Skeletal muscle tissue (tissue), 4 donors: ENCODE results near the gene TMA7. TPM values are rescaled to one million over a fixed set of nuclear protein-coding genes. Genes with fewer than 3 reads are reported as not detected.

Experiments used
- H3K27ac ChIP-seq: one replicate; pipeline ENCODE4 v1.7.0; 2013; ENCODE audit warnings: mild to moderate bottlenecking, low read depth, low read length, inconsistent platforms
- H3K27me3 ChIP-seq, 3 donors: one replicate each; pipeline ENCODE4 v1.7.0; 2013; ENCODE audit warnings: low read length in 3 of 3; ENCODE audit not compliant: control insufficient read depth in 3 of 3, insufficient read depth in 3 of 3
- H3K36me3 ChIP-seq, 3 donors: one replicate each; pipeline ENCODE4 v1.7.0; 2013; ENCODE audit warnings: low read length in 3 of 3; ENCODE audit not compliant: control insufficient read depth in 3 of 3, insufficient read depth in 3 of 3
- H3K4me1 ChIP-seq, 3 donors: one replicate each; pipeline ENCODE4 v1.7.0; 2013; ENCODE audit warnings: low read length in 3 of 3, mild to moderate bottlenecking in 3 of 3; ENCODE audit not compliant: control insufficient read depth in 3 of 3, insufficient read depth in 3 of 3
- H3K4me3 ChIP-seq, 3 donors: one replicate each; pipeline ENCODE4 v1.7.0; 2013; ENCODE audit warnings: low read length in 3 of 3
- H3K9ac ChIP-seq, 3 donors: one replicate each; pipeline ENCODE4 v1.7.0; 2013; ENCODE audit warnings: low read length in 3 of 3, mild to moderate bottlenecking in 3 of 3, moderate library complexity in 2 of 3, low read depth in 1 of 3
- H3K9me3 ChIP-seq, 3 donors: one replicate each; pipeline ENCODE4 v1.7.0; 2013; ENCODE audit warnings: low read length in 3 of 3; ENCODE audit not compliant: control insufficient read depth in 3 of 3
- total RNA-seq: library from RNA; depleted of rRNA; stranded (reverse); fragments of >200 nt; gene quantifications from one replicate; pipeline ENCODE4 v1.2.3, GENCODE V29; 2014
- donor health status: Osteomylitis.

The TMA7 gene
- total RNA-seq, 1 donor from 2014 or later = 157 TPM

DNA sequence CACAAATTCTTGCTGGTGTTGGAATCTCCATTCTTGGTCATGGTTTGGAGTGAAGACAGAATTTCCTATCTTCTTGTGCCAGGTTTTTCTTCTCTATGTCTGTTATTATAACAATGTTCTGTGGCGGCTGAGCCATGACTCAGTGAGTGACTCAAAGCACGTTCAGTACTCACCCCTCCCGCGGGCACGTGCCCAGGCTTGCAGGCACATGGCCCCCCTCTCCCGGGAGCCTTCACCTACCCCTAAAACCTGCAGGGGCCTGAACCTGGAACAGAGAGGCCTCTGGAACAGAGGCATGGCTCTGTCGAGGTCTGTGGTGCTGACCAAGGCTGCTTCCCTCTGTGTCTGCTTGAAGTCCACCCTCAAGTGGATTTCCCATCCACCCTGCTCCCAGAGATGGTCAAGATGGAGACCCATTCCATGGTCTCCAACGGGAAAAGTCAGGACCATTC is 37.8 kb upstream of the TMA7 start:
- Histone ChIP-seq H3K4me1 (peaks cover 0 to 6% (median 3%) of the 10 kb centered on the region in 3 donors), H3K36me3 (peaks cover 0 to 5% (median 0%) of the 10 kb centered on the region in 3 donors), H3K9me3 (no peaks in the 10 kb centered on the region), H3K4me3 (no peak overlapping the region), H3K27ac (peak overlapping the region; percentile 30), H3K9ac (no peak overlapping the region), H3K27me3 (peaks cover 0 to 8% (median 0%) of the 10 kb centered on the region in 3 donors)

DNA sequence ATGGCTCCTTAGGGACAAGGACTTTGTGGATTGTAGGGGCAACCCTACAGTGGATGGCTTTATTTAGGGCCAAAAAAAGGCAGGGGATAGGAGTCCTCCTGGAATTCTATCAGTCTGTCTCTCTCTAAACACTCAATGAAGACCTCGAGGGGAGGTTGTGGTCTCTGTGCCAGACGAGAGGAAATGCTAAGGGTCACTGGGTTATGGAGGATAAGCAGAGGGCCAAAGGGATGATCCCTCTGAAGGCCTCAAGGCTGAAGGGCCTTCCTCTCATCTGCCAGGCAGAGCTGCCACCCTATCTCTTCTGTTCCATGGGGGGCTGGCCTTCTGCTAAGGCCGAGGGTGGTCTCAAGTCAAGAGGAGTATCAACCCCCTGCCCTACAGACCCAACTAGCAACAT is 37.1 kb upstream of the TMA7 start:
- H3K9ac ChIP-seq = no peak overlapping the region
- H3K27me3 ChIP-seq = peaks cover 0 to 8% (median 0%) of the 10 kb centered on the region in 3 donors
- H3K27ac ChIP-seq = peak overlapping the region; percentile 30
- peaks cover 0 to 5% (median 0%) of the 10 kb centered on the region in 3 donors for H3K36me3 ChIP-seq
- H3K4me1 ChIP-seq = peaks cover 0 to 6% (median 3%) of the 10 kb centered on the region in 3 donors
- no peak overlapping the region for H3K4me3 ChIP-seq
- no peaks in the 10 kb centered on the region for H3K9me3 ChIP-seq

GRCh38 chr3:48403533-48404439 is 36.3 kb upstream of the TMA7 start:
- Histone ChIP-seq H3K36me3 (peaks cover 0 to 5% (median under 1%) of the 10 kb centered on the region in 3 donors), H3K4me3 (no peak overlapping the region), H3K27ac (no peak overlapping the region), H3K9me3 (no peaks in the 10 kb centered on the region), H3K27me3 (peaks cover 0 to 3% (median 0%) of the 10 kb centered on the region in 3 donors), H3K9ac (no peak overlapping the region), H3K4me1 (peaks cover 0 to 6% (median 3%) of the 10 kb centered on the region in 3 donors)

DNA sequence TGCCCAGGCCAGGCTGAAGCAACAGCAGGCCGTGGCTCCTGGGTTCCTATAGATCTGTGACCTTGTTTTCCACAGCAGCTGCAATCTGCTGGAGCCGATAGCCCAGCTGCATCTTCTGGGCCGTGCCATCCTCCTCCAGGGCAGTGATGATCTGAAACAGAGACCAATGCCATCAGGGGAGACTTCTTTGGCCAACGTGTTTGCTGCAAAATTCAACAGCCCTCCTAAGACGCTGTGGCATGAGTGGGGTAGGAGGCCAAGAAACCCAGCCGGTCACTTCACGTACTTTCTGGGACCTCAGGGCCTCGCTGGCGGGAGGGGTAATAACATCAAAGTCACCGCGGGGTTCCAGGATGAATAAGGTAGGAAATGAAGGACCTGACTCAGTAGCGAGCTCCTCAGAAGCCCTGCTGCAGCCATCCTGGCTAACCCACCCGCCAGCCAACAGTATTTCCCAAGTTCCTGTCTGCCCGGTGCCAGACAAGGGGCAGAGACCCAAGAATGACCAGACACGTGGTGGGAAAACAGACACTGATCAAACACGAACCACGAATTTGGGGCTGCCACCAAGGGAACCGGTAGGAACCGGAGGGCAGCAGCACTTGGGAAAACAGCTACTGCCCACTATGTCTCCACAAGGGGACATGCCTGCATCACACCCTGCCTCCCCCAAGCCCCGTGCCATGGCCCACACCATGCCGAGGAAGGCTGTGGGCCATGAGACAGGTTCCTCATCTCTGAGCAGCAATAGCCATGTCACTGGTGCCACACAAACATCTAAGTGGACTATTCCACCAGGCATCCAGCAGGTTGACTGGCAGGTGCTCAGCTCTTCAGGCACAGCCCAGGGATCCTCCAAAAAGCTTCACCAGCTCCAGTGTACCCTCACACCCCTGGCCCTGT is 35.4 kb upstream of the TMA7 start:
- H3K9ac ChIP-seq = no peak overlapping the region
- no peak overlapping the region for H3K27ac ChIP-seq
- peaks cover 0 to 8% (median 5%) of the 10 kb centered on the region in 3 donors for H3K36me3 ChIP-seq
- no peaks in the 10 kb centered on the region for H3K9me3 ChIP-seq
- H3K27me3 ChIP-seq = peaks cover 0 to 1% (median 0%) of the 10 kb centered on the region in 3 donors
- no peak overlapping the region for H3K4me3 ChIP-seq
- H3K4me1 ChIP-seq = peaks cover 0 to 6% (median 3%) of the 10 kb centered on the region in 3 donors

DNA sequence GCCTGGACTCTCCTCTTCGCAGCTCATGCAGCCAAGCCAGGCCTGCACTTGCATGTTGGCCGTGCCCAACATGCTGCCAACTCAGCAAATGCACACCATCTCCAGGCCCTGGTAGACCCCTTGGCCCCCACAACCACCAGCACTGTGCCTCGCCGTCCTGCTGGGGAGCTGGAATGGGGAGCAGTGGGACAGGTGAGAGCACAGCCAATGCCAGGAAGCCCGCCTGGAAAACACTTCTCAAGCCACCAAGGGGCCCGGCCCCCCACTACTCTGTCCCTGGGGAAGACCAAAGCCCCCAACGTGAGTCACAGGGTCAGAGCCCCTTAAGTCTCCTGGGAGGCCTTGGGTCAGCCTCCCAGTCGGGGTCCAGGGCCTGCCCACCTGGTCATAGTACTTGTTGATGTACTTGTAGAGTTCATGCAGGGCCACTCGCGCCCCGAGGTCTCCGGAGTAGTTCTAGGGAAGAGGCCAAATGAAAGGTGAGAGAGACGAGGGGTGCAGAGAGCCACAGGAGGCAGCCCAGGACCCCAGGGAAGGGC is 34.6 kb upstream of the TMA7 start:
- Histone ChIP-seq H3K4me3 (no peak overlapping the region), H3K9ac (no peak overlapping the region), H3K27me3 (no peaks in the 10 kb centered on the region), H3K27ac (no peak overlapping the region), H3K9me3 (no peaks in the 10 kb centered on the region), H3K4me1 (peaks cover 0 to 6% (median 3%) of the 10 kb centered on the region in 3 donors), H3K36me3 (peaks cover 0 to 9% (median 5%) of the 10 kb centered on the region in 3 donors)

DNA sequence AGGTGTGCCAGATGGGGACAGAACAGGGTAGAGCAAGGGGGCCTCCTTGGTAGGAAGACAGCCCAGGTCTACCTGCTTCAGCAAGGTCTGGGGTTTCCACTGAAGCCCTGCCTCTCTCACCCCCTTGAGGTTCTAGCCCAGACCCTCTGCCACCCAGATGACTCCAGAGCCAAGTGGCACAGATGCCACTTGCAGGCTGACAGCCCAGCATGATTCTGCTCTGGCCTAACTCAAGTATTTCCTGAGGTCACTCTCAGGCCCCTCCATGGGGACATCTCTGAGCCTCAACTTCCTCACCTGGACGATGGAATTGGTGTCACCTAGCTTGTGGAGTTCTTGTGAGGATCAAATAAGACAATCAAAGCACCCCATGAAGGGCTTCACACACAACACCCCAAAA is 34.1 kb upstream of the TMA7 start:
- no peaks in the 10 kb centered on the region for H3K27me3 ChIP-seq
- H3K9me3 ChIP-seq = no peaks in the 10 kb centered on the region
- H3K9ac ChIP-seq = no peak overlapping the region
- peaks cover 0 to 9% (median 5%) of the 10 kb centered on the region in 3 donors for H3K36me3 ChIP-seq
- H3K4me3 ChIP-seq = no peak overlapping the region
- H3K4me1 ChIP-seq = peaks cover 0 to 6% (median 3%) of the 10 kb centered on the region in 3 donors
- H3K27ac ChIP-seq = no peak overlapping the region

- Histone ChIP-seq H3K36me3 (peaks cover 0 to 12% (median 5%) of the 10 kb centered on the region in 3 donors), H3K9me3 (no peaks in the 10 kb centered on the region), H3K27me3 (no peaks in the 10 kb centered on the region), H3K4me3 (no peak overlapping the region), H3K4me1 (peaks cover 0 to 6% (median 3%) of the 10 kb centered on the region in 3 donors), H3K9ac (no peak overlapping the region), H3K27ac (no peak overlapping the region)
These were observed 33.3 kb upstream of the TMA7 start for GRCh38 chr3:48406443-48407431.

DNA sequence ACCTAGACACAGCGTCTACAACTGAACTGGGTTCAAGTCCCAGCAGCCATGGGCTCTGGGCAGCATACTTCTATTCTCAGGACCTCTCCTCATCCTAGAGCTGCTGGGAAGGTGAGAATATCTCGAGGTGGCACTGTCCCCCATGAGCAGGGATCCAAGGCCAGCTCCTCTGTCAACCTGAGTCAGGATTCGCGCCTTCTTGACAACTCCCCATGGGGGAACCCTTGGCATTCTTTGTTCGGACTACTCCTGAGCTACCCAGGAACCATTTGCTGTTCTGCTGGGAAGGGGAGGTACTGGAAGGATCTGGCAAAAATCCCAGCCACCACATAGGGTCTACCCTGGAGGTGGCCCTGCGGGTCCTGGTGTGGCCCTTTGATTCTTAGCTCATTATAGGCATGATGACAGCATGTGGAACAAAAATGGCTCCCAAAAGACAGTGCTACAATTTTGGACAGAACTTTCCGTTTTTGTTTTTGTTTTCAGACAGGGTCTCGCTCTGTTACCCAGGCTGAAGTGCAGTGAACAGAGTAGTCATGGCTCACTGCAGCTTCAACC is 32.4 kb upstream of the TMA7 start:
- no peak overlapping the region for H3K4me3 ChIP-seq
- H3K9me3 ChIP-seq = no peaks in the 10 kb centered on the region
- no peak overlapping the region for H3K9ac ChIP-seq
- no peaks in the 10 kb centered on the region for H3K27me3 ChIP-seq
- no peak overlapping the region for H3K27ac ChIP-seq
- H3K36me3 ChIP-seq = peaks cover 0 to 16% (median 5%) of the 10 kb centered on the region in 3 donors
- no peaks in the 10 kb centered on the region for H3K4me1 ChIP-seq
